Adipose tissue (tissue), 3 donors: ENCODE measurements around the gene PRAMEF13. TPM values are rescaled to one million over a fixed set of nuclear protein-coding genes. Genes with fewer than 3 reads are reported as not detected.
"Not testable (repeated sequence)": the region's sequence is repeated elsewhere in the genome, so short reads cannot be mapped to it uniquely, and the experiment has no call there.

Experiments used
- H3K27ac ChIP-seq: one replicate; pipeline ENCODE4 v1.5.1; 2013; ENCODE audit warnings: low read depth, low read length
- WGBS, 3 donors: extraction: QIAGEN DNeasy Blood & Tissue Kit; methylation state at CpG; one replicate each; pipeline ENCODE4 v1.1.7; 2013; 5-methylcytosine and 5-hydroxymethylcytosine counted together
- polyA plus RNA-seq, 3 donors: library from polyadenylated mRNA; stranded (reverse); fragments of 200-250 nt; gene quantifications; one replicate each; pipeline ENCODE4 v1.2.3, GENCODE V29; 2013
- donor health status: healthy with polysubstance abuse.
- donor health status: Bipolar disorder and iron deficiency.
- donor health status: healthy.

The PRAMEF13 gene
- polyA plus RNA-seq, 3 donors, result not detected

DNA sequence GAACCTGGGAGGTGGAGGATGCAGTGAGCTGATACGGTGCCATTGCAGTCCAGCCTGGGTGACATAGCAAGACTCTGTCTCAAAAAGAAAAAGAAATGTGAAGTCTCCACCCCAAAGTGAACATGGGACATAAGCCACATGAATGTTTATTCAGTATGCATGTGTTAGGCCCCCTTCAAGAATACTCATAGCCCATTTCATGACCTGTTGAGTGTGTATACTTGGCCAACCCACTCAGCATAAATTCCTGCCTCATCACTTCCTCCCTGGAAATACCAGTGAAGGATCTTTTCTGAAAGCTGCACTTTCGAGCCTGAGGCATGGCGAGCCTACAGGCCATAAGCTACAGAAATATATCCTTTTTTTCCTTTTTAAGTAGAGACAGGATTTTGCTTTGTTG lies 18.0 kb upstream of the PRAMEF13 start:
- not testable (repeated sequence) for H3K27ac ChIP-seq
- WGBS, 3 donors, result no CpG with 5 or more reads among the region's 3 CpGs

GRCh38 chr1:13216619-13217018 lies 15.4 kb upstream of the PRAMEF13 start:
- H3K27ac ChIP-seq, result not testable (repeated sequence)
- no CpG with 5 or more reads among the region's 7 CpGs for WGBS, 3 donors

GRCh38 chr1:13208712-13209111 lies 7.5 kb upstream of the PRAMEF13 start:
- no CpG with 5 or more reads among the region's 9 CpGs for WGBS, 3 donors
- H3K27ac ChIP-seq, result not testable (repeated sequence)

DNA sequence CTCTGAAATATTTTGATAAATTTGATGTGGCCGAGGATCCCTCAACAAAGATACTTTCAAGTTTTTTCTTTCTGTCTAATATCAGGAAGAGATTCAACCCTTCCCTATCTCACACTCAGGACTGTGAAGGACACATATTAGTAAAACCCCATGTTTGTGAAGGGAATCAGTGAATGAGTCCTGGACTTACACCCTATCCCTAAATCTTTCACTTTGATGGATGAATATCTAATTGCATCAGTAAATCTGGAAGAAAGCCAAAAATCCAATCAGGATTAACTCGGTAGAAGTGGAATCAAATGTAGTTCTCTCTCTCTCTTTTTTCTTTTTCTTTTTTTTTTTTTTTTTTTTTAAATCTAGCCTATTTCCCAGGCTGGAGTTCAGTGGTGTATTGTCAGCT lies 29.7 kb downstream of the PRAMEF13 start, which contains the start of gene PRAMEF9:
TSS of gene PRAMEF9 (plus strand) at position 301 of the 400 bp plus-strand sequence. CDS start 3,433 bp downstream, outside the sequence.
- WGBS, 3 donors, result 78 to 92% (median 90%) methylated on average over 1 of the region's 2 CpGs

GRCh38 chr1:13165531-13165930 lies 35.7 kb downstream of the PRAMEF13 start, which contains the start of gene HNRNPCL4:
HNRNPCL4 (minus strand) TSS chr1:13165631; CDS start chr1:13165467, 164 bp downstream.
- WGBS, 3 donors, result no CpG with 5 or more reads among the region's 8 CpGs
- H3K27ac ChIP-seq, result not testable (repeated sequence)

More for the DNA sequence above, 29.7 kb downstream of the PRAMEF13 start, which contains the start of gene PRAMEF9:
- not testable (repeated sequence) for H3K27ac ChIP-seq

GRCh38 chr1:13155909-13156308 lies 45.3 kb downstream of the PRAMEF13 start, which contains the start of gene PRAMEF26:
PRAMEF26 (minus strand) TSS chr1:13156009; CDS start chr1:13153095, 2,914 bp downstream.
- H3K27ac ChIP-seq, result not testable (repeated sequence)
- WGBS, 3 donors, result 67 to 100% (median 83%) methylated on average over 1 of the region's 5 CpGs

Other genes with a start within 250 kb of the PRAMEF13 start
- not detected for gene PRAMEF27, start 144.8 kb downstream of the PRAMEF13 start, polyA plus RNA-seq
- gene HNRNPCL3, start 140.6 kb downstream of the PRAMEF13 start, polyA plus RNA-seq, result not detected
- not detected for gene PRAMEF25, start 130.6 kb downstream of the PRAMEF13 start, polyA plus RNA-seq
- not detected for gene HNRNPCL2, start 84.6 kb downstream of the PRAMEF13 start, polyA plus RNA-seq
- not detected for gene PRAMEF26, start 45.4 kb downstream of the PRAMEF13 start, polyA plus RNA-seq
- gene HNRNPCL4, start 35.8 kb downstream of the PRAMEF13 start, polyA plus RNA-seq, result not detected
- not detected for gene PRAMEF9, start 29.6 kb downstream of the PRAMEF13 start, polyA plus RNA-seq
- not detected for gene PRAMEF18, start 24.7 kb upstream of the PRAMEF13 start, polyA plus RNA-seq
- not detected for gene PRAMEF5, start 52.8 kb upstream of the PRAMEF13 start, polyA plus RNA-seq
- not detected for gene PRAMEF8, start 83.7 kb upstream of the PRAMEF13 start, polyA plus RNA-seq
- not detected for gene PRAMEF33, start 102.1 kb upstream of the PRAMEF13 start, polyA plus RNA-seq
- gene PRAMEF15, start 114.2 kb upstream of the PRAMEF13 start, polyA plus RNA-seq, result not detected
- gene PRAMEF14, start 145.7 kb upstream of the PRAMEF13 start, polyA plus RNA-seq, result not detected
- under 1 TPM in 1 of 3 donors, not detected in 2; 0.22 TPM for gene PRAMEF19, start 170.5 kb upstream of the PRAMEF13 start, polyA plus RNA-seq
- not detected for gene PRAMEF17, start 188.2 kb upstream of the PRAMEF13 start, polyA plus RNA-seq
- not detected for gene PRAMEF20, start 209.0 kb upstream of the PRAMEF13 start, polyA plus RNA-seq